Peyer's patch (tissue), 4 donors: ENCODE results near the gene SRSF4.

Source experiments
- POLR2A ChIP-seq, 2 donors: fragments of 450-650 bp; IDR thresholded peaks; one replicate each; pipeline ENCODE4 v1.5.1; 2017; ENCODE audit warnings: antibody characterized with exemption in 2 of 2, mild to moderate bottlenecking in 2 of 2, moderate library complexity in 2 of 2
- TF ChIP-seq, protein P1 (sequence below), 6 experiments: fragments of 450-650 bp in 4 of 6; fragments of 200-600 bp in 2 of 6; sonication (generic) in 1 of 6; IDR thresholded peaks; one replicate each; pipeline ENCODE4 v1.5.1; 2017 to 2019; ENCODE audit warnings: antibody characterized with exemption in 6 of 6, mild to moderate bottlenecking in 3 of 6, moderate library complexity in 1 of 6

DNA sequence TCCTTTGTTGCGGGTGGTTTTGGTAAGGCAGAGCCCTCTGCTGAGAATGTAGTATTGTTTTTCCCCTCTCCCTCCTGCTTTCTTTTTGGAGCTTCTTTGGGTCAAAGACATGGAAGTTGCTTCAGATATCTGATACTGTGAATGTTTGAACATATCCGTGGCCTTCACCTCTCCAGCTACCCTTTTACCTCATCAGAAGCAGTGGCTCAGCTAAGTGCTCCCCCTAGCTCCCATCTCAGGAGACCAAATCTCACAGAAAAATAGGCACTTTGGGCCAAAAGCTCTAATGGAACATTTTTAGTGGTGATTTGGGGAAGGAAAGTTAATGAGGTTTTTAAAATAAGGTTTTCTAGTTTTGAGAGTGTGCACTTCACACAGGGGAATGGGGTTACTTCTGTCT, 64.3 kb downstream of the SRSF4 start:
- TF ChIP-seq, protein P1, sequence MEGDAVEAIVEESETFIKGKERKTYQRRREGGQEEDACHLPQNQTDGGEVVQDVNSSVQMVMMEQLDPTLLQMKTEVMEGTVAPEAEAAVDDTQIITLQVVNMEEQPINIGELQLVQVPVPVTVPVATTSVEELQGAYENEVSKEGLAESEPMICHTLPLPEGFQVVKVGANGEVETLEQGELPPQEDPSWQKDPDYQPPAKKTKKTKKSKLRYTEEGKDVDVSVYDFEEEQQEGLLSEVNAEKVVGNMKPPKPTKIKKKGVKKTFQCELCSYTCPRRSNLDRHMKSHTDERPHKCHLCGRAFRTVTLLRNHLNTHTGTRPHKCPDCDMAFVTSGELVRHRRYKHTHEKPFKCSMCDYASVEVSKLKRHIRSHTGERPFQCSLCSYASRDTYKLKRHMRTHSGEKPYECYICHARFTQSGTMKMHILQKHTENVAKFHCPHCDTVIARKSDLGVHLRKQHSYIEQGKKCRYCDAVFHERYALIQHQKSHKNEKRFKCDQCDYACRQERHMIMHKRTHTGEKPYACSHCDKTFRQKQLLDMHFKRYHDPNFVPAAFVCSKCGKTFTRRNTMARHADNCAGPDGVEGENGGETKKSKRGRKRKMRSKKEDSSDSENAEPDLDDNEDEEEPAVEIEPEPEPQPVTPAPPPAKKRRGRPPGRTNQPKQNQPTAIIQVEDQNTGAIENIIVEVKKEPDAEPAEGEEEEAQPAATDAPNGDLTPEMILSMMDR (IDR thresholded peaks at IDR 0.05) = no peak
- TF ChIP-seq POLR2A (IDR thresholded peaks at IDR 0.05) = no peak
